ENCODE measurements around the gene CHRD. TPM values are rescaled to one million over a fixed set of nuclear protein-coding genes. Genes with fewer than 3 reads are reported as not detected.

The CHRD gene
- total and polyA plus RNA-seq, 10 donors, result 5.2 to 26.5 (median 14.9) TPM

GRCh38 chr3:184409331-184409926 lies 29.6 kb downstream of the CHRD start:
- DNase-seq, result no peak

DNA sequence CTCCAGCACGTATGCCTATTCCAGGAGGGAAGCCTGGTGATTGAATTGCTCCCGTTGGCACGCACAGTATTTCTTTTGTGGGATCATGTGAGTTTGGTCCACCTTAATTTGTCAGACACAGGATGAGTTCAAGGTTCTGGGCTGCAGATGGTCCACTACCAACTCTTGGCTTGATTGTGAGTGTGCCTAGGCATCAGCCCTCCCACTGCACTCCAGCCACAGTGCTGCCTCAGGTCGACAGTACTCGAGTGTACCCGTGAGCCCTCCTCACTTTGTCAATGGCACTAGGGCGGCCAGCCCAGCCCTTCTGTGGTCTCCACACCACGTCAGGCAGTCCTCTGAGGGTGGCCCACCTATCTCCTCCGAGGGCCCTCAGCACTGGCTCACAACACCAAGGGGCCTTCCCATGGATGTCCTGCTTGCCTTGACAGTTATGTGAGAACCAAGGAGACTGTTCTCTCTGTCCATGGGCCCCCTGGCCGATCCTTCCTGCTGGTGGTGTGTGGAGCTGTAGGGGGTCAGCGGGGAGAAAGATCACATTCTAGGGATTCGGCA lies 30.2 kb downstream of the CHRD start:
- Histone ChIP-seq H3K4me3 (no peak overlapping the region), H3K9me3 (no peaks in the 10 kb centered on the region), H3K27ac (no peak overlapping the region), H3K27me3 (replicated peaks in 1 of 7) (no peaks in the 10 kb centered on the region), H3K4me1 (no peaks in the 10 kb centered on the region), H3K36me3 (no peaks in the 10 kb centered on the region)
- TF ChIP-seq POLR2A (IDR thresholded peaks at IDR 0.05), result no peak
- no peak for TF ChIP-seq CTCF (IDR thresholded peaks at IDR 0.05 in 8 of 11, conservative IDR thresholded peaks at IDR 0.05 in 3 of 11)
- TF ChIP-seq POLR2AphosphoS5 (IDR thresholded peaks at IDR 0.05), result no peak
- no peak for DNase-seq
- intact Hi-C loops (cut with DNase I; ENCODE audit: low total_unique reads), result no loop called here
- WGBS, 5 donors, result 64 to 87% (median 82%) methylated on average over 10 to 12 of the region's 12 CpGs

More at GRCh38 chr3:184409331-184409926, 29.6 kb downstream of the CHRD start:
- Histone ChIP-seq H3K27me3 (replicated peaks in 1 of 7) (no peaks in the 10 kb centered on the region), H3K36me3 (no peaks in the 10 kb centered on the region), H3K27ac (no peak overlapping the region), H3K4me1 (no peaks in the 10 kb centered on the region), H3K9me3 (no peaks in the 10 kb centered on the region), H3K4me3 (no peak overlapping the region)
- 76 to 89% (median 88%) methylated on average over 8 of the region's 8 CpGs for WGBS, 5 donors
- intact Hi-C loops (cut with DNase I; ENCODE audit: low total_unique reads), result no loop called here
- TF ChIP-seq CTCF (IDR thresholded peaks at IDR 0.05 in 8 of 11, conservative IDR thresholded peaks at IDR 0.05 in 3 of 11), result no peak
- no peak for TF ChIP-seq POLR2AphosphoS5 (IDR thresholded peaks at IDR 0.05)
- no peak for TF ChIP-seq POLR2A (IDR thresholded peaks at IDR 0.05)

- H3K9me3 ChIP-seq, result no peaks in the 10 kb centered on the region
- 74 to 88% (median 85%) methylated on average over 16 of the region's 16 CpGs for WGBS, 5 donors
- H3K4me3 ChIP-seq, result no peak overlapping the region
- no peak overlapping the region for H3K27ac ChIP-seq
- H3K27me3 ChIP-seq (replicated peaks in 1 of 7), result no peaks in the 10 kb centered on the region
- intact Hi-C loops (cut with DNase I; ENCODE audit: low total_unique reads), result loop anchor here (5.0 kb wide), 1 partner anchor 98 kb away; no protein-coding TSS in a partner anchor
- H3K4me1 ChIP-seq, result peaks cover 0 to 6% (median 4%) of the 10 kb centered on the region in 6 donors
- no peak for DNase-seq
- no peaks in the 10 kb centered on the region for H3K36me3 ChIP-seq
- TF ChIP-seq CTCF (IDR thresholded peaks at IDR 0.05 in 8 of 11, conservative IDR thresholded peaks at IDR 0.05 in 3 of 11), result no peak
- no peak for TF ChIP-seq POLR2AphosphoS5 (IDR thresholded peaks at IDR 0.05)
- TF ChIP-seq POLR2A (IDR thresholded peaks at IDR 0.05), result no peak
These were observed 34.8 kb downstream of the CHRD start for GRCh38 chr3:184414418-184415202.

- Histone ChIP-seq H3K9me3 (no peaks in the 10 kb centered on the region), H3K4me1 (peaks cover 0 to 6% (median 4%) of the 10 kb centered on the region in 6 donors), H3K27ac (no peak overlapping the region), H3K27me3 (replicated peaks in 1 of 7) (no peaks in the 10 kb centered on the region), H3K36me3 (no peaks in the 10 kb centered on the region), H3K4me3 (no peak overlapping the region)
- intact Hi-C loops (cut with DNase I; ENCODE audit: low total_unique reads), result loop anchor here (5.0 kb wide), 1 partner anchor 97 kb away; no protein-coding TSS in a partner anchor
- TF ChIP-seq POLR2AphosphoS5 (IDR thresholded peaks at IDR 0.05) (no peak), POLR2A (IDR thresholded peaks at IDR 0.05) (no peak), CTCF (IDR thresholded peaks at IDR 0.05 in 8 of 11, conservative IDR thresholded peaks at IDR 0.05 in 3 of 11) (no peak)
- DNase-seq, result no peak
- 64 to 81% (median 67%) methylated on average over 4 of the region's 4 CpGs for WGBS, 5 donors
These were observed 35.3 kb downstream of the CHRD start for GRCh38 chr3:184415203-184415490.
